WTC11 (cell line): ENCODE results near the gene GCNT4. TPM values are rescaled to one million over a fixed set of nuclear protein-coding genes. Genes with fewer than 3 reads are reported as not detected.

Source experiments
- ATAC-seq: fragments of 200-7000 bp; cut with Tn5 transposase; 2 replicates; pipeline ENCODE4 v1.10.0; 2021; ENCODE audit warnings: mild to moderate bottlenecking, moderate library complexity
- CTCF ChIA-PET: fragments of 300-600 bp; sonication (Branson Sonifier 250); formaldehyde crosslinking; loops from one replicate; lab custom pipeline; 2021; ENCODE audit warnings: antibody characterized with exemption; lab: Charles Lee
- POLR2A ChIA-PET: fragments of 350-600 bp; sonication (Branson Sonifier 250); formaldehyde crosslinking; loops from one replicate; lab custom pipeline; 2021; ENCODE audit warnings: antibody characterized with exemption; lab: Charles Lee
- DNase-seq: peaks from one replicate; pipeline ENCODE4 v3.0.0; 2021; ENCODE audit warnings: low spot score
- H3K27ac Mint-ChIP-seq: 2 replicates; pipeline ENCODE4 v1.8.0; 2021; ENCODE audit warnings: mixed read lengths
- H3K27me3 Mint-ChIP-seq: 2 replicates; pipeline ENCODE4 v1.8.0; 2021; ENCODE audit warnings: low read depth, mild to moderate bottlenecking, moderate library complexity, mixed read lengths
- H3K36me3 Mint-ChIP-seq: 2 replicates; pipeline ENCODE4 v1.8.0; 2021; ENCODE audit warnings: mixed read lengths
- H3K4me1 Mint-ChIP-seq: 2 replicates; pipeline ENCODE4 v1.8.0; 2022; ENCODE audit warnings: mixed read lengths
- H3K4me3 Mint-ChIP-seq: 2 replicates; pipeline ENCODE4 v1.8.0; 2021; ENCODE audit warnings: mild to moderate bottlenecking, moderate library complexity, mixed read lengths
- H3K9me3 Mint-ChIP-seq: 2 replicates; pipeline ENCODE4 v1.8.0; 2021; ENCODE audit warnings: mixed read lengths
- ATF2 ChIP-seq: sonication (generic); formaldehyde crosslinking; IDR thresholded peaks from 2 replicates; pipeline ENCODE4 v1.8.1; 2022; ENCODE audit warnings: low read depth, missing genetic modification reagents, borderline replicate concordance
- CREM ChIP-seq: sonication (generic); formaldehyde crosslinking; IDR thresholded peaks from 2 replicates; pipeline ENCODE4 v1.8.1; 2022; ENCODE audit warnings: mild to moderate bottlenecking, missing genetic modification reagents, moderate library complexity
- CTCF ChIP-seq: fragments of 200-600 bp; IDR thresholded peaks from 2 replicates; pipeline ENCODE4 v1.8.0; 2022; ENCODE audit warnings: antibody characterized with exemption
- E2F4 ChIP-seq: sonication (generic); formaldehyde crosslinking; IDR thresholded peaks from 2 replicates; pipeline ENCODE4 v1.8.1; 2022; ENCODE audit warnings: low read depth, mild to moderate bottlenecking, moderate library complexity, missing genetic modification reagents, borderline replicate concordance
- ESRRA ChIP-seq: sonication (generic); formaldehyde crosslinking; IDR thresholded peaks from 2 replicates; pipeline ENCODE4 v1.8.1; 2022; ENCODE audit warnings: mild to moderate bottlenecking, missing genetic modification reagents, borderline replicate concordance
- GTF2I ChIP-seq: fragments of 250-450 bp; sonication (Bioruptor Pico); conservative IDR thresholded peaks from 2 replicates; pipeline ENCODE4 v1.4.0; 2021; ENCODE audit warnings: mild to moderate bottlenecking
- JUN ChIP-seq: sonication (generic); formaldehyde crosslinking; IDR thresholded peaks from 2 replicates; pipeline ENCODE4 v1.8.0; 2023; ENCODE audit warnings: mild to moderate bottlenecking, missing genetic modification reagents
- RORB ChIP-seq: fragments of 250-450 bp; sonication (Bioruptor Pico); IDR thresholded peaks from 2 replicates; pipeline ENCODE4 v1.9.0; 2021; ENCODE audit warnings: mild to moderate bottlenecking
- SOX15 ChIP-seq: fragments of 250-450 bp; sonication (Bioruptor Pico); IDR thresholded peaks from 2 replicates; pipeline ENCODE4 v1.9.0; 2021; ENCODE audit warnings: mild to moderate bottlenecking
- USF2 ChIP-seq: sonication (generic); formaldehyde crosslinking; IDR thresholded peaks from 2 replicates; pipeline ENCODE4 v1.8.1; 2023; ENCODE audit warnings: mild to moderate bottlenecking, missing genetic modification reagents, moderate library complexity
- ZNF263 ChIP-seq: sonication (generic); formaldehyde crosslinking; IDR thresholded peaks from 2 replicates; pipeline ENCODE4 v1.8.1; 2022; ENCODE audit warnings: low read depth, mild to moderate bottlenecking, moderate library complexity, missing genetic modification reagents
- ZNF532 ChIP-seq: fragments of 250-450 bp; sonication (Bioruptor Pico); IDR thresholded peaks from 2 replicates; pipeline ENCODE4 v1.9.0; 2021; ENCODE audit warnings: mild to moderate bottlenecking, borderline replicate concordance
- total RNA-seq: library from RNA; stranded (reverse); gene quantifications from 3 replicates; pipeline ENCODE4 v1.2.3, GENCODE V29; 2021
- TF ChIP-seq, protein P1 (sequence below): sonication (generic); formaldehyde crosslinking; IDR thresholded peaks from 2 replicates; pipeline ENCODE4 v1.8.1; 2023; ENCODE audit warnings: mild to moderate bottlenecking, missing genetic modification reagents
- TF ChIP-seq, protein P2 (sequence below): fragments of 250-450 bp; sonication (Bioruptor Pico); IDR thresholded peaks from 2 replicates; pipeline ENCODE4 v1.9.0; 2021; ENCODE audit warnings: mild to moderate bottlenecking
- TF ChIP-seq, protein P3 (sequence below): fragments of 250-450 bp; sonication (Bioruptor Pico); IDR thresholded peaks from 2 replicates; pipeline ENCODE4 v1.9.0; 2021; ENCODE audit warnings: mild to moderate bottlenecking
- TF ChIP-seq, protein P4 (sequence below): sonication (generic); formaldehyde crosslinking; IDR thresholded peaks from 2 replicates; pipeline ENCODE4 v1.8.0; 2022; ENCODE audit warnings: mild to moderate bottlenecking, missing genetic modification reagents

GCNT4 gene
- total RNA-seq, 1 experiment from 2014 or later = 1.8 TPM

GRCh38 chr5:75044406-75044805, 8.0 kb downstream of the GCNT4 start (continued):
- TF ChIP-seq USF2 (CRISPR knock-in tag) (no peak), ZNF263 (CRISPR knock-in tag) (no peak), ESRRA (no peak), JUN (no peak)
- TF ChIP-seq, protein P1, sequence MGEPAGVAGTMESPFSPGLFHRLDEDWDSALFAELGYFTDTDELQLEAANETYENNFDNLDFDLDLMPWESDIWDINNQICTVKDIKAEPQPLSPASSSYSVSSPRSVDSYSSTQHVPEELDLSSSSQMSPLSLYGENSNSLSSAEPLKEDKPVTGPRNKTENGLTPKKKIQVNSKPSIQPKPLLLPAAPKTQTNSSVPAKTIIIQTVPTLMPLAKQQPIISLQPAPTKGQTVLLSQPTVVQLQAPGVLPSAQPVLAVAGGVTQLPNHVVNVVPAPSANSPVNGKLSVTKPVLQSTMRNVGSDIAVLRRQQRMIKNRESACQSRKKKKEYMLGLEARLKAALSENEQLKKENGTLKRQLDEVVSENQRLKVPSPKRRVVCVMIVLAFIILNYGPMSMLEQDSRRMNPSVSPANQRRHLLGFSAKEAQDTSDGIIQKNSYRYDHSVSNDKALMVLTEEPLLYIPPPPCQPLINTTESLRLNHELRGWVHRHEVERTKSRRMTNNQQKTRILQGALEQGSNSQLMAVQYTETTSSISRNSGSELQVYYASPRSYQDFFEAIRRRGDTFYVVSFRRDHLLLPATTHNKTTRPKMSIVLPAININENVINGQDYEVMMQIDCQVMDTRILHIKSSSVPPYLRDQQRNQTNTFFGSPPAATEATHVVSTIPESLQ = no peak

GRCh38 chr5:75043633-75044264, 8.6 kb downstream of the GCNT4 start:
- H3K27me3 Mint-ChIP-seq = no peaks in the 10 kb centered on the region; the same call in 1 of the 2 replicates
- ChIA-PET POLR2A (no interaction called here), CTCF (no interaction called here)
- no peak overlapping the region for H3K4me3 Mint-ChIP-seq
- ATAC-seq = no peak
- H3K27ac Mint-ChIP-seq = no peak overlapping the region
- H3K36me3 Mint-ChIP-seq = no peaks in the 10 kb centered on the region
- H3K9me3 Mint-ChIP-seq = no peaks in the 10 kb centered on the region
- DNase-seq = no peak
- H3K4me1 Mint-ChIP-seq = no peaks in the 10 kb centered on the region
- TF ChIP-seq ESRRA (no peak), SOX15 (CRISPR knock-in tag) (no peak), RORB (CRISPR knock-in tag) (no peak), ZNF532 (CRISPR knock-in tag) (no peak), ATF2 (CRISPR knock-in tag) (no peak), CTCF (no peak), CREM (CRISPR knock-in tag) (no peak), E2F4 (CRISPR knock-in tag) (no peak), USF2 (CRISPR knock-in tag) (no peak), GTF2I (CRISPR knock-in tag) (no peak)
- TF ChIP-seq, protein P2, sequence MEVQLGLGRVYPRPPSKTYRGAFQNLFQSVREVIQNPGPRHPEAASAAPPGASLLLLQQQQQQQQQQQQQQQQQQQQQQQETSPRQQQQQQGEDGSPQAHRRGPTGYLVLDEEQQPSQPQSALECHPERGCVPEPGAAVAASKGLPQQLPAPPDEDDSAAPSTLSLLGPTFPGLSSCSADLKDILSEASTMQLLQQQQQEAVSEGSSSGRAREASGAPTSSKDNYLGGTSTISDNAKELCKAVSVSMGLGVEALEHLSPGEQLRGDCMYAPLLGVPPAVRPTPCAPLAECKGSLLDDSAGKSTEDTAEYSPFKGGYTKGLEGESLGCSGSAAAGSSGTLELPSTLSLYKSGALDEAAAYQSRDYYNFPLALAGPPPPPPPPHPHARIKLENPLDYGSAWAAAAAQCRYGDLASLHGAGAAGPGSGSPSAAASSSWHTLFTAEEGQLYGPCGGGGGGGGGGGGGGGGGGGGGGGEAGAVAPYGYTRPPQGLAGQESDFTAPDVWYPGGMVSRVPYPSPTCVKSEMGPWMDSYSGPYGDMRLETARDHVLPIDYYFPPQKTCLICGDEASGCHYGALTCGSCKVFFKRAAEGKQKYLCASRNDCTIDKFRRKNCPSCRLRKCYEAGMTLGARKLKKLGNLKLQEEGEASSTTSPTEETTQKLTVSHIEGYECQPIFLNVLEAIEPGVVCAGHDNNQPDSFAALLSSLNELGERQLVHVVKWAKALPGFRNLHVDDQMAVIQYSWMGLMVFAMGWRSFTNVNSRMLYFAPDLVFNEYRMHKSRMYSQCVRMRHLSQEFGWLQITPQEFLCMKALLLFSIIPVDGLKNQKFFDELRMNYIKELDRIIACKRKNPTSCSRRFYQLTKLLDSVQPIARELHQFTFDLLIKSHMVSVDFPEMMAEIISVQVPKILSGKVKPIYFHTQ (CRISPR knock-in tag) = no peak
- TF ChIP-seq, protein P3, sequence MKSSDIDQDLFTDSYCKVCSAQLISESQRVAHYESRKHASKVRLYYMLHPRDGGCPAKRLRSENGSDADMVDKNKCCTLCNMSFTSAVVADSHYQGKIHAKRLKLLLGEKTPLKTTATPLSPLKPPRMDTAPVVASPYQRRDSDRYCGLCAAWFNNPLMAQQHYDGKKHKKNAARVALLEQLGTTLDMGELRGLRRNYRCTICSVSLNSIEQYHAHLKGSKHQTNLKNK (CRISPR knock-in tag) = no peak
- TF ChIP-seq, protein P4, sequence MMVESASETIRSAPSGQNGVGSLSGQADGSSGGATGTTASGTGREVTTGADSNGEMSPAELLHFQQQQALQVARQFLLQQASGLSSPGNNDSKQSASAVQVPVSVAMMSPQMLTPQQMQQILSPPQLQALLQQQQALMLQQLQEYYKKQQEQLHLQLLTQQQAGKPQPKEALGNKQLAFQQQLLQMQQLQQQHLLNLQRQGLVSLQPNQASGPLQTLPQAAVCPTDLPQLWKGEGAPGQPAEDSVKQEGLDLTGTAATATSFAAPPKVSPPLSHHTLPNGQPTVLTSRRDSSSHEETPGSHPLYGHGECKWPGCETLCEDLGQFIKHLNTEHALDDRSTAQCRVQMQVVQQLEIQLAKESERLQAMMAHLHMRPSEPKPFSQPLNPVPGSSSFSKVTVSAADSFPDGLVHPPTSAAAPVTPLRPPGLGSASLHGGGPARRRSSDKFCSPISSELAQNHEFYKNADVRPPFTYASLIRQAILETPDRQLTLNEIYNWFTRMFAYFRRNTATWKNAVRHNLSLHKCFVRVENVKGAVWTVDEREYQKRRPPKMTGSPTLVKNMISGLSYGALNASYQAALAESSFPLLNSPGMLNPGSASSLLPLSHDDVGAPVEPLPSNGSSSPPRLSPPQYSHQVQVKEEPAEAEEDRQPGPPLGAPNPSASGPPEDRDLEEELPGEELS (CRISPR knock-in tag) = no peak
